Neutrophil (primary cell): ENCODE results near the gene TENM4.

ENCODE experiments used
- H3K27ac ChIP-seq: fragments of 200-600 bp; sonication (generic); 2 replicates; pipeline ENCODE4 v1.5.1; 2016; ENCODE audit warnings: mild to moderate bottlenecking, moderate library complexity
- H3K27me3 ChIP-seq: fragments of 200-600 bp; sonication (generic); 2 replicates; pipeline ENCODE4 v1.6.0; 2016; ENCODE audit warnings: mild to moderate bottlenecking
- H3K36me3 ChIP-seq: fragments of 200-600 bp; sonication (generic); 2 replicates; pipeline ENCODE4 v1.5.1; 2017
- H3K4me1 ChIP-seq, 2 experiments: fragments of 200-600 bp in 1 of 2; sonication (generic) in 1 of 2; 1 replicate in 1 of 2; 2 replicates in 1 of 2; pipeline versions ENCODE4 v1.5.1 to v1.6.1; 2013 to 2016; ENCODE audit warnings: low read depth in 1 of 2, low read length in 1 of 2, mild to moderate bottlenecking in 1 of 2, moderate library complexity in 1 of 2; ENCODE audit not compliant: control insufficient read depth in 1 of 2, insufficient read depth in 1 of 2
- H3K4me3 ChIP-seq, 2 experiments: fragments of 200-600 bp in 1 of 2; sonication (generic) in 1 of 2; 1 replicate in 1 of 2; 2 replicates in 1 of 2; pipeline ENCODE4 v1.5.1; 2013 to 2016; ENCODE audit warnings: low read depth in 1 of 2, low read length in 1 of 2, mild to moderate bottlenecking in 1 of 2, moderate library complexity in 1 of 2
- H3K9me3 ChIP-seq: fragments of 200-600 bp; sonication (generic); 2 replicates; pipeline ENCODE4 v1.5.1; 2016
- CTCF ChIP-seq: fragments of 200-600 bp; sonication (generic); IDR thresholded peaks from 2 replicates; pipeline ENCODE4 v1.5.1; 2016; ENCODE audit warnings: antibody characterized with exemption

TENM4 gene

GRCh38 chr11:79328402-79328801 is 112.4 kb downstream of the TENM4 start:
- H3K4me1 ChIP-seq: no peaks in the 10 kb centered on the region
- H3K36me3 ChIP-seq: no peaks in the 10 kb centered on the region
- no peaks in the 10 kb centered on the region for H3K27me3 ChIP-seq
- no peaks in the 10 kb centered on the region for H3K9me3 ChIP-seq
- no peak for TF ChIP-seq CTCF
- H3K27ac ChIP-seq: no peak overlapping the region
- no peak overlapping the region for H3K4me3 ChIP-seq

DNA sequence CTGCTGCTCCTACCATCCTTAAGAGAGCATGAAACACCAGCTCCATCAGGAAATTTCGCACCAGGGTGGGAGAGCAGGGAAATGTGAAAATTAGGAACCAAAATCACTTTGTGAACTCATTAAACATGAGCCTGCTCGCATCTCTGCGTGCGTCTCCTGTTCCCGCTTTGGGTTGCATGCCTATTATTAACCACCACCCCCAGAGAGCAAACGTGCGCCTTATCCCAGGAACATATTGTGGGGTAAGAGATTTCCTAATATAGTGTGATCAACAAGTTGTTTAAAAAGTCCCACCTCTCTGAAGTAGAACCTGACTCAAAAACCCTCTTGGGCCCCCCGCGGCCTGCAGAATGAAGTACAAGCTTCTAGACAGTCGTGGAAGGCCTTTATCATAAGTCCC is 115.0 kb downstream of the TENM4 start:
- Histone ChIP-seq H3K9me3 (no peaks in the 10 kb centered on the region), H3K27me3 (no peaks in the 10 kb centered on the region), H3K4me1 (no peaks in the 10 kb centered on the region), H3K27ac (no peak overlapping the region), H3K36me3 (no peaks in the 10 kb centered on the region), H3K4me3 (no peak overlapping the region)
- no peak for TF ChIP-seq CTCF

DNA sequence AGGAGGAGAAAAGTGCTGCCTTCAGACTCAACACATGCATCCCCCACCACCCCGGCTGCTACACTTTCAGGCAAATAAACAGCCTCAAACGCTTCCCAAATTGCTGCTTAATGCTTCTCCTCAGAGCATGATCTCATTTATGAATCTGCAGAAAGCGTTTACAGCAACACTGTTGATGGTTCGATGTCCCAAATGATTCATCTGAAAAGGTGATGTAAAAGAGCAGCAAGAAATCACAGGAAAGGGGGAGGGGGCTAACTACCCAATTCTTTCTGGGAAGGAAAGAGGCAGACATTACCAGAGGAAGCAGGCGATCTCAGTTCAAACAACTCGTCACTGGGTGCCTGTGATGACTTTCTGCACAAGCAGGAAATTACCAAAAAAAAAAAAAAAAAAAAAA is 119.6 kb downstream of the TENM4 start:
- H3K27ac ChIP-seq: no peak overlapping the region
- H3K27me3 ChIP-seq: no peaks in the 10 kb centered on the region
- no peaks in the 10 kb centered on the region for H3K36me3 ChIP-seq
- no peak for TF ChIP-seq CTCF
- no peaks in the 10 kb centered on the region for H3K9me3 ChIP-seq
- H3K4me1 ChIP-seq: no peaks in the 10 kb centered on the region
- no peak overlapping the region for H3K4me3 ChIP-seq

GRCh38 chr11:79314906-79315689 is 125.7 kb downstream of the TENM4 start:
- no peaks in the 10 kb centered on the region for H3K36me3 ChIP-seq
- H3K4me1 ChIP-seq: no peaks in the 10 kb centered on the region
- no peaks in the 10 kb centered on the region for H3K9me3 ChIP-seq
- H3K27me3 ChIP-seq: no peaks in the 10 kb centered on the region
- no peak for TF ChIP-seq CTCF
- no peak overlapping the region for H3K4me3 ChIP-seq
- H3K27ac ChIP-seq: no peak overlapping the region

- no peaks in the 10 kb centered on the region for H3K36me3 ChIP-seq
- no peaks in the 10 kb centered on the region for H3K27me3 ChIP-seq
- no peak overlapping the region for H3K4me3 ChIP-seq
- H3K27ac ChIP-seq: no peak overlapping the region
- no peak for TF ChIP-seq CTCF
- no peaks in the 10 kb centered on the region for H3K4me1 ChIP-seq
- no peaks in the 10 kb centered on the region for H3K9me3 ChIP-seq
Observed at GRCh38 chr11:79313530-79313913, 127.3 kb downstream of the TENM4 start.
